Kidney epithelial cell (primary cell): ENCODE results near the gene NECAB3. TPM values are rescaled to one million over a fixed set of nuclear protein-coding genes. Genes with fewer than 3 reads are reported as not detected.

ENCODE experiments used
- DNase-seq: peaks from one replicate; pipeline ENCODE4 v3.0.0-alpha.2; 2010; ENCODE audit warnings: low read depth
- H3K27me3 ChIP-seq: 2 replicates; pipeline ENCODE4 v1.6.0; 2011; ENCODE audit warnings: low read length; ENCODE audit not compliant: control insufficient read depth, insufficient read depth
- H3K36me3 ChIP-seq: 2 replicates; pipeline ENCODE4 v1.5.1; 2011; ENCODE audit warnings: low read length; ENCODE audit not compliant: control insufficient read depth, insufficient read depth
- H3K4me3 ChIP-seq: 2 replicates; pipeline ENCODE4 v1.5.1; 2011; ENCODE audit warnings: low read depth, mild to moderate bottlenecking, control low read depth, low read length
- total RNA-seq: library from RNA; depleted of rRNA; stranded (reverse); fragments of >200 nt; gene quantifications from 2 replicates; pipeline ENCODE4 v1.2.3, GENCODE V29; 2015
- TF ChIP-seq, protein P1 (sequence below): IDR thresholded peaks from 2 replicates; pipeline ENCODE4 v1.5.1; 2011; ENCODE audit warnings: mild to moderate bottlenecking, moderate library complexity, low read length, control low read depth, inconsistent platforms; ENCODE audit not compliant: insufficient read depth, poor library complexity, severe bottlenecking

NECAB3 gene
- total RNA-seq, 1 donor from 2014 or later, result 17.5 TPM

DNA sequence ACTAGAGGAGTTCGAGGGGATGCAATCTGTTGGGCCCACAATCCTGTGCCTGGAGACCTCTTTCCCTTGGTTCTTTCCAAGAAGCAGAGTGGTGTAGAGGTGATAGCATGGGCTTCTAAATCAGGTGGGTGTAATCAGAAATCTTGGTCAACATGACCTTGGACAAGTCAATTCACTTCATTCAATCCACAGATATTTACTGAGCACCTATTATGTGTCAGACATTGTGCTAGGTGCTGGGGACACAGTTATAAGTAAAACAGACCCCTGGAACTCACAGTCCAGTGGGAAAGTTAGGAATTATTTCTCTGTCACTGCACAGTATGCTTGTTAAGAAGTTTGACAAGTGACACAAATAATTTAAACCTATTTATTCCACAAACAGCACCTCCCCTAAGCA is 15.3 kb upstream of the NECAB3 start:
- Histone ChIP-seq H3K36me3 (no peaks in the 10 kb centered on the region), H3K4me3 (no peak overlapping the region), H3K27me3 (no peaks in the 10 kb centered on the region)
- TF ChIP-seq, protein P1, sequence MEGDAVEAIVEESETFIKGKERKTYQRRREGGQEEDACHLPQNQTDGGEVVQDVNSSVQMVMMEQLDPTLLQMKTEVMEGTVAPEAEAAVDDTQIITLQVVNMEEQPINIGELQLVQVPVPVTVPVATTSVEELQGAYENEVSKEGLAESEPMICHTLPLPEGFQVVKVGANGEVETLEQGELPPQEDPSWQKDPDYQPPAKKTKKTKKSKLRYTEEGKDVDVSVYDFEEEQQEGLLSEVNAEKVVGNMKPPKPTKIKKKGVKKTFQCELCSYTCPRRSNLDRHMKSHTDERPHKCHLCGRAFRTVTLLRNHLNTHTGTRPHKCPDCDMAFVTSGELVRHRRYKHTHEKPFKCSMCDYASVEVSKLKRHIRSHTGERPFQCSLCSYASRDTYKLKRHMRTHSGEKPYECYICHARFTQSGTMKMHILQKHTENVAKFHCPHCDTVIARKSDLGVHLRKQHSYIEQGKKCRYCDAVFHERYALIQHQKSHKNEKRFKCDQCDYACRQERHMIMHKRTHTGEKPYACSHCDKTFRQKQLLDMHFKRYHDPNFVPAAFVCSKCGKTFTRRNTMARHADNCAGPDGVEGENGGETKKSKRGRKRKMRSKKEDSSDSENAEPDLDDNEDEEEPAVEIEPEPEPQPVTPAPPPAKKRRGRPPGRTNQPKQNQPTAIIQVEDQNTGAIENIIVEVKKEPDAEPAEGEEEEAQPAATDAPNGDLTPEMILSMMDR, result no peak
- no peak for DNase-seq

DNA sequence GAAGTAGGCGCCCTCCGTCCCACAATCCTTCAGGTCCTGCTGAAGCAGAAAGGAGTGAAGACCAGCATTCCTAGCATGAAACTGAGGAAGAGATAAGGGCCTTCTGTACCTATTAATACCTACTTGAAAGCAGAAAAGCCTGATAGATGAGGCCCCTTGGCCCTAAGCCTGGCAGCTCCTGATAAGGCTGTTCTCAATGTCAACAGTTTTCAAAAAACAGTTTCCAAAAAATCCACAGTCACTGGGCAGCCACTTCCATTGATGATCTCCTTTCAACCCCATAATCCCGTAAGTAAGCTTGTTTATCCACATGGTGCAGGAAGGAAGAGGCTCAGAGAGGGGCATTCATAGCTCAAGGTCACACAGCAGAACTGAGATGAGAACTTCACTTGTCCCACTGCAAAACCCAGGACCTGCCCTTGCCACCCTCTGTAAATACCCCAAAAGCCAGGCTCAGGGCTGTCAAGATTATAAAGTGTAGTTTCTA is 14.8 kb upstream of the NECAB3 start:
- TF ChIP-seq, protein P1, result no peak

DNA sequence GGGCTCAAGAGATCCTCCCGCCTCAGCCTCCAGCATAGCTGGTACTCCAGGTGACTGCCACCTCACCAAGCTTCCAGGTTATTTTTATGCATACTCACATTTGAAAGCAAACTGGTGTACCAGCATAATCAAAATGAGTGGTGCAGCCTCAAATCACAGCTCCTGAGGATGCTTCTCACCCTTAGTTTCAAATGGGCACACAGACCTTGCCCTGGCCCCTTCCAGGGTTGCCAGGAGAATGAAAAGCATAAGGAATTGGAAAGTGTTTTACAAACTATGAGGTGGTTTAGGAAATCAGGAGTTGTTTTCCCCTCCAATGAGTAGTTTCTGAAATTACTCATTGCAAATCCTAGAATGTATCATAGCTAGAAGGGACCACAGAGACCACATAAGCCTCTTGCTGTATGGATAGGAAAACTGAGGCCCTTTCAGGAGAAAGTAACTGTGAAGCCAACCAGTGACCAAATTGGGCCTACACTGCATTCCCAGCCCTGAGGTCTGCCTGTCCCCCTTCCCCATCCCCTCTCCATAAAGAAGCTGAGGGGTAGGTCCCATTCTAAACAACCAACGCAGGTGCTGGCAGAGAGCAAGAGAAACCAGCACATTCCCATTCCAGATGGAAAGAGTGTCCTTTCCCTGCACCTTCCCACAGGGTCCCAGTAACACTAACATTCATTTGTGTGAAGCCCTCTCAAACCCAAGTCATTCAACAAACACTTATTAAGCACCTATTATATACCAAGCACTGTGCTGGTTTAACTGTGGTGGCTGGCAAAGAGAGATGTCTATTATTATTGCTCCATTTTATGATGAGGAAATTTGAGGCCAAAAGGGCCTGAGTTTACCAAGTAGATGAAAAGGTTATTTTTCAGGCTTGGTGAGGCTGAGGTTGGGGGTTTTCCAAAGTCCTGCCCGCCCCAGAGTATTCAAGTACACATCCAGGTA is 14.0 kb upstream of the NECAB3 start:
- TF ChIP-seq, protein P1, result no peak
- Histone ChIP-seq H3K36me3 (no peaks in the 10 kb centered on the region), H3K27me3 (no peaks in the 10 kb centered on the region), H3K4me3 (no peak overlapping the region)
- DNase-seq, result no peak

More for the DNA sequence above, 14.8 kb upstream of the NECAB3 start:
- no peak for DNase-seq
- no peaks in the 10 kb centered on the region for H3K27me3 ChIP-seq
- H3K4me3 ChIP-seq, result no peak overlapping the region
- H3K36me3 ChIP-seq, result no peaks in the 10 kb centered on the region

DNA sequence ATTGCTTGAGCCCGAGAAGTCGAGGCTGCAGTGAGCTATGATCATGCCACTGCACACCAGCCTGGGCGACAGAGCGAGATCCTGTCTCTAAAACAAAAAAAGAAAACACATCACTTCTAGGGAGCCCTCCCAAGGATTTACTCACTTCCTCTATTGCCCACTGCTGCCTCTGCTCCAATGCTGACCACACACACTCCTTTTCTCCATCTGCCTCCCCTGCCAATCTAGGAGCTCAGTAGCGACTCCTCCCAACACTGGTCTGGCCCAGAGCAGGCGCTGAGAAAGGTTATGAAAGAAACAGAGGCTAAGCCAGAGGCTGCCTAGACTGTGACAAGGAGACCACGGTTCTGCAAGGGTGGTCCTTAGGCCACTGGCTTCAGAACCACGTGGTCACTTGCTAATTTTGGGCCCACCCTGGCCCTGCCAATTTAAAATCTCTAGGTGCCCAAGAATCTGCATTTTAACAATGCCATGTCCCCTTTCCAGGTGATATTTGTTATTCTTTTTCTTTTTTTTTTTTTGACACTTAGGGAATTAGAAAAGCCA is 13.2 kb upstream of the NECAB3 start:
- Histone ChIP-seq H3K36me3 (no peaks in the 10 kb centered on the region), H3K27me3 (no peaks in the 10 kb centered on the region), H3K4me3 (no peak overlapping the region)
- no peak for DNase-seq
- TF ChIP-seq, protein P1, result no peak

DNA sequence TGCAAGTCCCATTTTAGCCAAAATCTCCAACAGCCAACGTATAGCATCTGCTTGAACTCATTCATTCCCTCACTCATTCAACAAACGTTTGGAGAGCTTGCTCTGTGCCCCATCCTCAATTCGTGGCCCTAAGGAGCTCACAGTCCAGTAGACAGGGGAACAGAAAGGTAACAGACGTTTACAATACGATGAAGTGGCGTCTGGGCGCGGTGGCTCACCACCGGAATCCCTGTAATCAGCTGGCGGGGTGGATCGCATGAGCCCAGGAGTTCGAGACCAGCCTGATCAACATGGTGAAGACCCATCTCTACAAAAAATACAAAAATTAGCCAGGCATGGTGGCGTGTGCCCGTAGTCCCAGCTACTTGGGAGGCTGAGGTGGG is 12.7 kb upstream of the NECAB3 start:
- no peak for DNase-seq
- H3K4me3 ChIP-seq, result no peak overlapping the region
- H3K27me3 ChIP-seq, result no peaks in the 10 kb centered on the region
- TF ChIP-seq, protein P1, result no peak
- no peaks in the 10 kb centered on the region for H3K36me3 ChIP-seq
